Activated naive CD4-positive, alpha-beta T cell treated with anti-CD3 and anti-CD28 coated beads for 36 hours (primary cell): Measurements from ENCODE around the gene CREB3L1. TPM values are rescaled to one million over a fixed set of nuclear protein-coding genes. Genes with fewer than 3 reads are reported as not detected.
"Not testable (repeated sequence)": the region's sequence is repeated elsewhere in the genome, so short reads cannot be mapped to it uniquely, and the experiment has no call there.

Source experiments
- CTCF ChIA-PET: fragments of 350-600 bp; sonication (Branson Sonifier 250); formaldehyde crosslinking; loops from one replicate; lab custom pipeline; 2021; ENCODE audit warnings: antibody characterized with exemption; lab: Charles Lee
- DNase-seq: peaks from one replicate; pipeline ENCODE4 v3.0.0-alpha.2; 2020
- H3K27ac Mint-ChIP-seq: one replicate; pipeline ENCODE4 v1.8.0; 2021; ENCODE audit warnings: mild to moderate bottlenecking, mixed read lengths
- H3K27me3 Mint-ChIP-seq: one replicate; pipeline ENCODE4 v1.8.0; 2021; ENCODE audit warnings: low read depth, mixed read lengths
- H3K36me3 Mint-ChIP-seq: one replicate; pipeline ENCODE4 v1.8.0; 2021; ENCODE audit warnings: low read depth, mixed read lengths
- H3K4me1 Mint-ChIP-seq: one replicate; pipeline ENCODE4 v1.8.0; 2021; ENCODE audit warnings: low read depth, mixed read lengths
- H3K4me3 Mint-ChIP-seq: one replicate; pipeline ENCODE4 v1.8.0; 2021; ENCODE audit warnings: mild to moderate bottlenecking, moderate library complexity, mixed read lengths
- H3K9me3 Mint-ChIP-seq: one replicate; pipeline ENCODE4 v1.8.0; 2021; ENCODE audit warnings: mixed read lengths
- intact Hi-C: fragments of 100-400 bp; cut with micrococcal nuclease; formaldehyde crosslinking; loops from one replicate; pipeline ENCODE4 v1.15.1; 2023
- total RNA-seq, 2 experiments: library from RNA; stranded (reverse); gene quantifications; one replicate each; pipeline ENCODE4 v1.2.3, GENCODE V29; 2021

The CREB3L1 gene
- total RNA-seq, 2 experiments from 2014 or later = 0.12 TPM

- H3K27ac Mint-ChIP-seq = no peak overlapping the region
- H3K27me3 Mint-ChIP-seq = no peaks in the 10 kb centered on the region
- no peaks in the 10 kb centered on the region for H3K36me3 Mint-ChIP-seq
- H3K4me1 Mint-ChIP-seq = peaks cover 12% of the 10 kb centered on the region
- intact Hi-C loops = no loop called here
- H3K9me3 Mint-ChIP-seq = no peaks in the 10 kb centered on the region
- no peak overlapping the region for H3K4me3 Mint-ChIP-seq
- CTCF ChIA-PET = interaction anchor here (0.7 to 2.9 kb wide), 5 partner anchors 12 to 278 kb away, joined by 3 to 19 read pairs (median 9); no protein-coding TSS in a partner anchor
- DNase-seq = no peak
Measured at GRCh38 chr11:46250745-46251052, 26.8 kb upstream of the CREB3L1 start.

- Mint-ChIP-seq H3K27me3 (no peaks in the 10 kb centered on the region), H3K9me3 (no peaks in the 10 kb centered on the region), H3K36me3 (no peaks in the 10 kb centered on the region), H3K4me1 (peaks cover 12% of the 10 kb centered on the region), H3K4me3 (no peak overlapping the region), H3K27ac (no peak overlapping the region)
- intact Hi-C loops = no loop called here
- DNase-seq = no peak
- CTCF ChIA-PET = interaction anchor here (1.5 to 2.2 kb wide), 2 partner anchors 13 to 56 kb away, joined by 3 to 11 read pairs; no protein-coding TSS in a partner anchor
Measured at GRCh38 chr11:46251954-46252353, 25.5 kb upstream of the CREB3L1 start.

- no peak for DNase-seq
- H3K9me3 Mint-ChIP-seq = no peaks in the 10 kb centered on the region
- H3K27me3 Mint-ChIP-seq = no peaks in the 10 kb centered on the region
- CTCF ChIA-PET = interaction anchor here (1.5 kb wide), 1 partner anchor 55 kb away, joined by 3 read pairs; no protein-coding TSS in a partner anchor
- intact Hi-C loops = no loop called here
- H3K4me1 Mint-ChIP-seq = peaks cover 12% of the 10 kb centered on the region
- no peak overlapping the region for H3K27ac Mint-ChIP-seq
- H3K36me3 Mint-ChIP-seq = no peaks in the 10 kb centered on the region
- H3K4me3 Mint-ChIP-seq = no peak overlapping the region
Measured at GRCh38 chr11:46252373-46252914, 25.0 kb upstream of the CREB3L1 start.

DNA sequence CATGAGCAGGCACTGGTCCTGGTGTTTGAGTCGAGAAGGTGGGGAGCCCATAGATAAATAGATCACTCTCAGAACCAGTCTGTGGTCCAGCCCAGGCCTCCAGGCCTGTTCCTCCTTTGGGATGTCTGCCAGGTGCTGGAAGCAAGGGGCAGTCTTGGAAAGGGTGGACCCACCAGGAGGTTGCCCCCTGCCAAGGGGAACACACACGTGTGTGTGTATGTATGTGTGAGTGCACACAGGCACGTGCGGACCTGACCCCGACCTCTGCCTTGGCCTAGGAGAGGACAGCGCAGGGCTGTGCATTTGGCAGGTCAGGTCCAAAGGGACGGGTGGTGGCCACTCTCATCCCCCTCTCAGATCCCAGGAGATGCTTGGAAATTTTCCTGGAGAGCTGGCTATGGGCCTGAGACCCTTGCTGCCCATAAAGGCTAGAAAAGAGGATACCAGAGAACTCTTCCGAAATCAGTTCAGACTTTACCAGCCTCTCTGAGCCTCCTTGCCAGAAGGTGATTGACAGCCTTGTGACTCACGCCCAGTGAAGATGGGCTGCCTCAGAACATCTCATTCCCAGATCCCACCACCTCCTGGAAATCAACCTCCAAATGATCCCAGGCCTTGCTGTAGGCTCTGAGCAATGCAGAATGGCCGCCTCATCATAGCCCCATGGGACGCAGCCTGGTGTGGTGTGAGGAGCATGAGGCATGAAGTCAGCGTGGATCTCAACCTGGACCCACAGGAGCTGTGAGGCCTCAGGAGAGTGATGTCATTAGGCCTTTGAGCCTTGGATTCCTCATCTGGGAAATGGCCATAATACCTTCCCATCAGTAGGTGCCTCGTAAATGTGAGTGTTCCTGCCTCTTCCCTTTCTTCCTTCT is 24.0 kb upstream of the CREB3L1 start:
- CTCF ChIA-PET = no interaction called here
- Mint-ChIP-seq H3K36me3 (no peaks in the 10 kb centered on the region), H3K4me3 (no peak overlapping the region), H3K9me3 (no peaks in the 10 kb centered on the region), H3K27ac (no peak overlapping the region), H3K4me1 (peaks cover 7% of the 10 kb centered on the region), H3K27me3 (no peaks in the 10 kb centered on the region)
- no peak for DNase-seq
- intact Hi-C loops = no loop called here

- Mint-ChIP-seq H3K27ac (no peak overlapping the region), H3K9me3 (no peaks in the 10 kb centered on the region), H3K27me3 (no peaks in the 10 kb centered on the region), H3K4me3 (no peak overlapping the region), H3K4me1 (peaks cover under 1% of the 10 kb centered on the region), H3K36me3 (no peaks in the 10 kb centered on the region)
- intact Hi-C loops = no loop called here
- CTCF ChIA-PET = no interaction called here
- DNase-seq = no peak
Measured at GRCh38 chr11:46254133-46254491, 23.4 kb upstream of the CREB3L1 start.

DNA sequence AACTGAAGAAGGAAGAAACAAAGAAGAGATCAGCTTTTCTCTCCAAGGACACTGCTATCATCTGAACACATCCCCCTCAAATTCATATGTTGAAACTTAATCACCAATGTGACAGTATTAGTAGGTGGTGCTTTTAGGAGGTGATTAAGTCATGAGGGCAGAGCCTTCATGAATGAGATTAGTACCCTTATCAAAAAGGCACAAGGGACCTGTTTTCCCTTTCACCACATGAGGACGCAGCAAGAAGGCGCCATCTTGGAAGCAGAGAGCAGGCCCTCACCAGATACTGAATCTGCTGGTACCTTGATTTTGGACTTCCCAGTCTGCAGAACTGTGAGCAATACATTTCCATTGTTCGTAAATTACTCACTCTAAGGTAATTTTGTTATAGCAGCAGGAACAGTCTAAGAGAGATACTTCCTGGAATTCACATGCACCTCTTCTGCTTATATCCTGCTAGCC is 20.9 kb upstream of the CREB3L1 start:
- H3K9me3 Mint-ChIP-seq = no peaks in the 10 kb centered on the region
- H3K27ac Mint-ChIP-seq = no peak overlapping the region
- H3K36me3 Mint-ChIP-seq = no peaks in the 10 kb centered on the region
- intact Hi-C loops = no loop called here
- DNase-seq = no peak
- H3K4me1 Mint-ChIP-seq = no peaks in the 10 kb centered on the region
- H3K27me3 Mint-ChIP-seq = no peaks in the 10 kb centered on the region
- CTCF ChIA-PET = interaction anchor here (0.8 to 1.1 kb wide), 2 partner anchors 18 to 58 kb away, joined by 3 to 4 read pairs; no protein-coding TSS in a partner anchor
- H3K4me3 Mint-ChIP-seq = no peak overlapping the region

DNA sequence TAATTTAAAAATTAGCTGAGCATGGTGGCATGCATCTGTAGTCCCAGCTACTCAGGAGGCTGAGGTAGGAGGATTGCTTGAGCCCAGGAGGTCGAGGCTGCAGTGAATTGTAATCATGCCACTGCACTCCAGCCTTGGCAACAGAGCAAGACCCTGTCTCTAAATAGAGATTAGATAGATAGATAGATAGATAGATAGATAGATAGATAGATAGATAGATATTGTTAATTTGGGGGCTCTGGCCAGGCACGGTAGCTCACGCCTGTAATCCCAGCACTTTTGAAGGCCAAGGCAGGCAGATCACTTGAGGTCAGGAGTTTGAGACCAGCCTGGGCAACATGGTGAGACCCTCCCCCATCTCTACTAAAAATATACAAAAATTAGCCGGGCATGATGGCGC is 18.1 kb upstream of the CREB3L1 start:
- DNase-seq, H3K36me3 Mint-ChIP-seq, H3K4me3 Mint-ChIP-seq, H3K4me1 Mint-ChIP-seq, H3K27ac Mint-ChIP-seq, H3K9me3 Mint-ChIP-seq, H3K27me3 Mint-ChIP-seq, intact Hi-C loops: not testable (repeated sequence)
- CTCF ChIA-PET = interaction anchor here (0.5 to 1.4 kb wide), 5 partner anchors 18 to 253 kb away, joined by 3 read pairs; partner anchors contain the start of gene CREB3L1

DNA sequence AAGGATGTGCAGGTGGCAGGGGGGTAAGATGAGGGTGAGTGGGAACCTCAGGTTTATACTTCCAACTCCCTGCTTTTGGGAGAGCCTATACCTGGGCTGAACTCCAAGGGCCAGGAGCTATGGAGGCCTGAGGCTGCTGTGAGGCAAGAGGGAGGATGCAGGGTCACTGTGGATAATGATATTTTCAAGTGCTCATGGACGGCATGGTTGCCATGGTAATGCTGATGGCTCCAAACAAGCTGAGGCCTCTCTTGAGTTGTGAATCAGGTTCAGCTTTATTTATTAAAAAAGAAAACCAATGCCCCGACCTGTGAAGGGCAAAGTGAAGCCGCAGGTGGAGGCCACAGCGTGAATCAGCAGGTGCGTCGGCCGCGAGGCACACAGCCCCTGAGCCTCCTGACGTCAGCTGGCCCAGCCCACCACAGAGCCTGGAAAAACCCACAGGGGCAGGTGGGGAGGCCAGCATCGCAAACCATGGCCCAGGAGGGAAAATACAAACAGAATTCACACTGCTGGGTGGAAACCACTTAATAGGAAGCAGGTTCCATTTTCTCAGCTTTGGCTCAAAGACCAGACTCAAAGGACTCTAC is 17.4 kb upstream of the CREB3L1 start:
- intact Hi-C loops = no loop called here
- CTCF ChIA-PET = interaction anchor here (0.5 to 1.4 kb wide), 5 partner anchors 18 to 254 kb away, joined by 3 read pairs; partner anchors contain the start of gene CREB3L1
- DNase-seq = no peak

GRCh38 chr11:46263120-46263519 is 14.3 kb upstream of the CREB3L1 start:
- Mint-ChIP-seq H3K9me3 (no peaks in the 10 kb centered on the region), H3K27ac (no peak overlapping the region), H3K4me1 (no peaks in the 10 kb centered on the region), H3K4me3 (no peak overlapping the region), H3K27me3 (no peaks in the 10 kb centered on the region), H3K36me3 (no peaks in the 10 kb centered on the region)
- no peak for DNase-seq
- intact Hi-C loops = no loop called here
- CTCF ChIA-PET = interaction anchor here (0.5 kb wide), 1 partner anchor 376 kb away, joined by 3 read pairs; no protein-coding TSS in a partner anchor

More for the DNA sequence above, 17.4 kb upstream of the CREB3L1 start:
- H3K9me3 Mint-ChIP-seq = no peaks in the 10 kb centered on the region
- H3K27ac Mint-ChIP-seq = no peak overlapping the region
- no peaks in the 10 kb centered on the region for H3K27me3 Mint-ChIP-seq
- no peaks in the 10 kb centered on the region for H3K36me3 Mint-ChIP-seq
- H3K4me1 Mint-ChIP-seq = no peaks in the 10 kb centered on the region
- no peak overlapping the region for H3K4me3 Mint-ChIP-seq

- CTCF ChIA-PET = interaction anchor here (0.8 to 1.1 kb wide), 2 partner anchors 9 to 26 kb away, joined by 3 to 4 read pairs; no protein-coding TSS in a partner anchor
- no peaks in the 10 kb centered on the region for H3K27me3 Mint-ChIP-seq
- H3K9me3 Mint-ChIP-seq = no peaks in the 10 kb centered on the region
- no peaks in the 10 kb centered on the region for H3K36me3 Mint-ChIP-seq
- no peak for DNase-seq
- no peaks in the 10 kb centered on the region for H3K4me1 Mint-ChIP-seq
- no peak overlapping the region for H3K4me3 Mint-ChIP-seq
- H3K27ac Mint-ChIP-seq = no peak overlapping the region
- intact Hi-C loops = no loop called here
Measured at GRCh38 chr11:46264030-46264429, 13.4 kb upstream of the CREB3L1 start.

- intact Hi-C loops = no loop called here
- no peak for DNase-seq
- CTCF ChIA-PET = interaction anchor here (1.1 kb wide), 1 partner anchor 8 kb away, joined by 3 read pairs; no protein-coding TSS in a partner anchor
- Mint-ChIP-seq H3K27ac (no peak overlapping the region), H3K27me3 (no peaks in the 10 kb centered on the region), H3K9me3 (no peaks in the 10 kb centered on the region), H3K36me3 (no peaks in the 10 kb centered on the region), H3K4me1 (no peaks in the 10 kb centered on the region), H3K4me3 (no peak overlapping the region)
Measured at GRCh38 chr11:46264976-46265375, 12.5 kb upstream of the CREB3L1 start.

DNA sequence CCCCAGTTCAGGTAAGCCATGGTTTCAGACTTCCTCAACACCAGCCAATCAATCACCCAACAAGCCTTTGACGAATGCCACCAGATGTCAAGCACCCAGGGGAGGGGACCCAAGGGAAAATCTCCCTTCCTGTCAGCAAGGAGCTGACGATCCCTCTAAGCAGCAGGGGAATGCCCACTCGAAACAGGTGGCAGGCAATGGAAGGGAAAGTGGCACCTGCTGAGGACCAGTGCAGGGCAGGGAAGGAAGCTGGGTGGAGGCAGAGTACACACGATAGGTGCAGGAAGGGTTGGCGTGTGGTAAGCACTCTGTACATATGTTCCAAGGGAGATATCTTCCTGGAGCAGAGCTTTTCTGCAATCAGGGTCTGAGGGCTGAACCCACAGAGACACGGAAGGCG is 11.7 kb upstream of the CREB3L1 start:
- Mint-ChIP-seq H3K4me3 (no peak overlapping the region), H3K36me3 (no peaks in the 10 kb centered on the region), H3K9me3 (no peaks in the 10 kb centered on the region), H3K27me3 (no peaks in the 10 kb centered on the region), H3K27ac (no peak overlapping the region), H3K4me1 (no peaks in the 10 kb centered on the region)
- DNase-seq = no peak
- CTCF ChIA-PET = interaction anchor here (0.7 kb wide), 1 partner anchor 26 kb away, joined by 4 read pairs; no protein-coding TSS in a partner anchor
- intact Hi-C loops = no loop called here
